HFFc6 (cell line): Measurements from ENCODE around the gene CTNNA3. TPM values are rescaled to one million over a fixed set of nuclear protein-coding genes. Genes with fewer than 3 reads are reported as not detected.

ENCODE experiments used
- DNase-seq: peaks from one replicate; pipeline ENCODE4 v3.0.0-alpha.2; 2018
- H3K27ac Mint-ChIP-seq: 2 replicates; pipeline ENCODE4 v1.8.0; 2020; ENCODE audit warnings: mild to moderate bottlenecking, mixed read lengths
- H3K27me3 Mint-ChIP-seq: 2 replicates; pipeline ENCODE4 v1.8.0; 2021; ENCODE audit warnings: mild to moderate bottlenecking, moderate library complexity, mixed read lengths; ENCODE audit not compliant: insufficient read depth
- H3K36me3 Mint-ChIP-seq: 2 replicates; pipeline ENCODE4 v1.8.0; 2021; ENCODE audit warnings: low read depth, mixed read lengths
- H3K4me1 Mint-ChIP-seq: 2 replicates; pipeline ENCODE4 v1.8.0; 2020; ENCODE audit warnings: low read depth, mixed read lengths
- H3K4me3 Mint-ChIP-seq: 2 replicates; pipeline ENCODE4 v1.8.0; 2020; ENCODE audit warnings: mild to moderate bottlenecking, moderate library complexity, mixed read lengths
- H3K9me3 Mint-ChIP-seq: 2 replicates; pipeline ENCODE4 v1.8.0; 2020; ENCODE audit warnings: mild to moderate bottlenecking, mixed read lengths
- total RNA-seq, 6 experiments: library from RNA; stranded (reverse); fragmentation: NEBNext Ultra II Directional; extraction: Animal tissue kit (Norgen Biotek cat#: 25700); gene quantifications; 2 replicates in 1 of 6; 3 replicates in 5 of 6; pipeline ENCODE4 v1.2.3, GENCODE V29; 2021
- TF ChIP-seq, protein P1 (sequence below): fragments of 200-600 bp; sonication (generic); IDR thresholded peaks from 2 replicates; pipeline ENCODE4 v1.5.0; 2021; ENCODE audit warnings: antibody characterized with exemption, mild to moderate bottlenecking

The CTNNA3 gene
- total RNA-seq, 6 experiments from 2014 or later = not detected

DNA sequence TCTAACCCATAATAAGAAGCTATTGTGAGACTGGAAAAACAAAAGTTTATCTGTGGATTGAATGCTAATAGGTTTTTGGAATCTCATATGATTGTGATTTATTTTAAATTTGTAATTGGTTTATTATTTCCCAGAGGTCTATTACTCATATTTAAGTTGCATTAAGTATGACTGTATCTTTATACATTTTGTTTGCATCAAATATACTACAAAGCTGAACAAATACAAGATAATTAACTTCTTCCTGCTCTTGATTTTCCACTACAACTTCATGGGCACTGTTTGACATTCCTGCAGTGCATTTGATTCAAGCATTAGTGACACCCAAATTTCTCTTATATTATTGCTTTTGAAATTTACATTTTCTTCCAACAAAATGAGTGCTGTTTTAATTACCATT, 1073.9 kb downstream of the CTNNA3 start:
- TF ChIP-seq, protein P1, sequence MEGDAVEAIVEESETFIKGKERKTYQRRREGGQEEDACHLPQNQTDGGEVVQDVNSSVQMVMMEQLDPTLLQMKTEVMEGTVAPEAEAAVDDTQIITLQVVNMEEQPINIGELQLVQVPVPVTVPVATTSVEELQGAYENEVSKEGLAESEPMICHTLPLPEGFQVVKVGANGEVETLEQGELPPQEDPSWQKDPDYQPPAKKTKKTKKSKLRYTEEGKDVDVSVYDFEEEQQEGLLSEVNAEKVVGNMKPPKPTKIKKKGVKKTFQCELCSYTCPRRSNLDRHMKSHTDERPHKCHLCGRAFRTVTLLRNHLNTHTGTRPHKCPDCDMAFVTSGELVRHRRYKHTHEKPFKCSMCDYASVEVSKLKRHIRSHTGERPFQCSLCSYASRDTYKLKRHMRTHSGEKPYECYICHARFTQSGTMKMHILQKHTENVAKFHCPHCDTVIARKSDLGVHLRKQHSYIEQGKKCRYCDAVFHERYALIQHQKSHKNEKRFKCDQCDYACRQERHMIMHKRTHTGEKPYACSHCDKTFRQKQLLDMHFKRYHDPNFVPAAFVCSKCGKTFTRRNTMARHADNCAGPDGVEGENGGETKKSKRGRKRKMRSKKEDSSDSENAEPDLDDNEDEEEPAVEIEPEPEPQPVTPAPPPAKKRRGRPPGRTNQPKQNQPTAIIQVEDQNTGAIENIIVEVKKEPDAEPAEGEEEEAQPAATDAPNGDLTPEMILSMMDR = no peak
- Mint-ChIP-seq H3K27me3 (no peaks in the 10 kb centered on the region), H3K27ac (no peak overlapping the region), H3K36me3 (no peaks in the 10 kb centered on the region), H3K4me3 (no peak overlapping the region), H3K4me1 (no peaks in the 10 kb centered on the region), H3K9me3 (0 out of 2 replicates have a peak, but pooled peaks cover 7% of the 10 kb centered on the region)
- DNase-seq = no peak

DNA sequence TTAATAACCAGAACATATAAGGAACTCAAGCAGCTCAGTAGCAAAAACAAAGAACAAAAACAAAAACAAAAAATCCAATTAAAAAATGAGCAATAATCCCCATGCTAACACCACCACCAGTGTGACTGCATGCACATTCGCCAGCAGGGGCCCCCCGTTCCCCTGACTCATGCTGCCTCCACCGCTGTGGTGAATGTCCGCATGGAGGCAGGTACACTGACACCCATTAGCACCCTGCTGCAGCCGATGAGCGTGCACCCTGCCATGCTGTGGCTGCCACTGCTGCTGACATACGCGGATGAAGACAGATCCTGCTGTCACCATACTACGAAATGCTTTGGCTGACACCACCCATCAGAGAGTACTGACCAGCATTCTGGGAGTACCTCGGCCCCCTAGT, 1091.8 kb downstream of the CTNNA3 start:
- Mint-ChIP-seq H3K27me3 (no peaks in the 10 kb centered on the region), H3K4me1 (no peaks in the 10 kb centered on the region), H3K27ac (no peak overlapping the region), H3K4me3 (no peak overlapping the region), H3K36me3 (no peaks in the 10 kb centered on the region; the same call in 1 of the 2 replicates), H3K9me3 (peaks cover 38% of the 10 kb centered on the region)
- TF ChIP-seq, protein P1 = no peak
- no peak for DNase-seq

DNA sequence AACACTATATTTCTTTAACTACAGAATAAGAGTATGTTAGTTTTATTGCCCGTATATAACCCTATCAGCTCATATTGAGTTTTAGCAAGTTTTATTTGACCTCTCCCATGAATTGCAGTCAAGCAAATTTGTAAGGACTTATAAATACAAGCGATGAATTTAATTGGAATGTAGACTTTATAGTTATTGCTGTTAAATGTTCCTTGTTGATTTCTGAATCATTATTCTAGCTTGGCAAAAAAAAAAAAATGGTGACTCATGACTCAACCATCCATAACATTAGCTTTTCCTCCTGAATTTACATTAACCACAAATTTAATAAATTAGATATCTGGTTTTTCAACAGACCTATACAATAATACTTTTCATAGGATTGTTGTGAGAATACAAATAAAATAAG, 1104.1 kb downstream of the CTNNA3 start:
- Mint-ChIP-seq H3K27ac (no peak overlapping the region), H3K4me3 (no peak overlapping the region), H3K27me3 (no peaks in the 10 kb centered on the region), H3K36me3 (no peaks in the 10 kb centered on the region), H3K9me3 (peaks cover 23% of the 10 kb centered on the region), H3K4me1 (no peaks in the 10 kb centered on the region; the same call in 1 of the 2 replicates)
- no peak for DNase-seq
- TF ChIP-seq, protein P1 = no peak

DNA sequence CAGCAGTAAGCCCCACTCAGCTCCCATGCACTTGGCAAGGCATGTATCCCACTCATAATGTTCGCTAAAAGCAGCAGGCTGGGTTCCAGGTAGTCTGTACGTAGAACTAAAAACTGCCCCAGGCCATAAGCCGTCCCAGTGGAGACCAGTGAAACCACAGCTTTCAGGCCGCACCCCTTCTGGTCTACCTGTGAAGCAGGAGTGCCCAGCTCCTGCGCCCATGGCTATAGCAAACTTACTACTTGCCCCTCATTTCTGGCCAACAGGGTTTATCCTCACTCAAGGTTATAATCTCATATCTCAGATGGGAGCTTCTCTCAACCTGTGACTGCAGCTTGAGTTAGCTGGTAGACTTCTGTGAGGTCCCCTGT, 1108.3 kb downstream of the CTNNA3 start:
- no peak for DNase-seq
- Mint-ChIP-seq H3K9me3 (peaks cover 17% of the 10 kb centered on the region; the same call in 1 of the 2 replicates), H3K27me3 (peaks cover 3% of the 10 kb centered on the region; the same call in 1 of the 2 replicates), H3K36me3 (no peaks in the 10 kb centered on the region), H3K27ac (no peak overlapping the region), H3K4me1 (no peaks in the 10 kb centered on the region; the same call in 1 of the 2 replicates), H3K4me3 (no peak overlapping the region)
- TF ChIP-seq, protein P1 = no peak

DNA sequence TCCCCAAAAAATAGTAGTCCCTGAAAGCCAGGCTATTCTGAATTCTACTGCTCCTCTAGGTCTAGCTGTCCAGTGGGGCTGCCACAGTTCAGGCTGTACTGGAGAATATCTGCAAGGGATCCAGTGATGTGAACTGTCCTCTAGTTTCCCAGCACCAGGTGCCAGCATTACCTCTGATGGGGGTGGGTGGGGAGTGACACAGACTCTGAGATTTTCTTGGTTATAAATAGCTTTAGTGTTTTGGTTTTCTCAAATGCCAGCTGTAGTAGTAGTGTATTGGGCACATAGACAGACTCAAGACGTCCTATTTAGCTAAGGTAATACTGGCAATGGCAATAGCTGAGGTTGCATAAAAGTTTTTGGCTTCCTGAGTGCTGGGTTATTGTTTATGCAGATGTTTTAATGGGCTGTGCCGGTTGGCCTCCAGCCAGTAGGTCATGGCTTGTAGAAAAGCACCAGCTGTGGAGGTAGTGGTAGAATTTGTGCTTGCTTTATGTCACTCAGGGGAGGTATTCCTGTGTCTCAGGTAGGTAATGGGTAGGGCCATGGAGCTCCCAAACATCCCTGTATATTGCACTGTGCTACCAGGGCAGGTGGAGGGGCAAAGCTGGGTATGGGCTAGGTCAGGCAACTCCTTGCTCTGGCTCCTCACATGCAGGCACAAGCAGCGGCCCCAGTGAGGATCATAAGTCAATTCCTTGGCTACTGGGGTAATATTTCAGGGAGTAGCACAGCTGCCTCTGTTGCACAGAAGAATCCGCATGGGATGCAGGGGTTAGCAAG, 1108.9 kb downstream of the CTNNA3 start:
- no peak for DNase-seq
- no peak overlapping the region for H3K4me3 Mint-ChIP-seq
- no peaks in the 10 kb centered on the region for H3K36me3 Mint-ChIP-seq
- H3K9me3 Mint-ChIP-seq = peaks cover 17% of the 10 kb centered on the region; the same call in 1 of the 2 replicates
- H3K4me1 Mint-ChIP-seq = no peaks in the 10 kb centered on the region; the same call in 1 of the 2 replicates
- H3K27me3 Mint-ChIP-seq = peaks cover 3% of the 10 kb centered on the region; the same call in 1 of the 2 replicates
- TF ChIP-seq, protein P1 = no peak
- H3K27ac Mint-ChIP-seq = no peak overlapping the region
